ENCODE results near the gene EXOC6B.

EXOC6B gene

GRCh38 chr2:72134997-72135800, 690.6 kb downstream of the EXOC6B start:
- DNase-seq (ENCODE audit: low spot score) = no peak

- DNase-seq (ENCODE audit: low spot score) = no peak
Measured at GRCh38 chr2:72134408-72134996, 691.3 kb downstream of the EXOC6B start.

GRCh38 chr2:72133721-72134407, 692.0 kb downstream of the EXOC6B start:
- DNase-seq (ENCODE audit: low spot score) = no peak

DNA sequence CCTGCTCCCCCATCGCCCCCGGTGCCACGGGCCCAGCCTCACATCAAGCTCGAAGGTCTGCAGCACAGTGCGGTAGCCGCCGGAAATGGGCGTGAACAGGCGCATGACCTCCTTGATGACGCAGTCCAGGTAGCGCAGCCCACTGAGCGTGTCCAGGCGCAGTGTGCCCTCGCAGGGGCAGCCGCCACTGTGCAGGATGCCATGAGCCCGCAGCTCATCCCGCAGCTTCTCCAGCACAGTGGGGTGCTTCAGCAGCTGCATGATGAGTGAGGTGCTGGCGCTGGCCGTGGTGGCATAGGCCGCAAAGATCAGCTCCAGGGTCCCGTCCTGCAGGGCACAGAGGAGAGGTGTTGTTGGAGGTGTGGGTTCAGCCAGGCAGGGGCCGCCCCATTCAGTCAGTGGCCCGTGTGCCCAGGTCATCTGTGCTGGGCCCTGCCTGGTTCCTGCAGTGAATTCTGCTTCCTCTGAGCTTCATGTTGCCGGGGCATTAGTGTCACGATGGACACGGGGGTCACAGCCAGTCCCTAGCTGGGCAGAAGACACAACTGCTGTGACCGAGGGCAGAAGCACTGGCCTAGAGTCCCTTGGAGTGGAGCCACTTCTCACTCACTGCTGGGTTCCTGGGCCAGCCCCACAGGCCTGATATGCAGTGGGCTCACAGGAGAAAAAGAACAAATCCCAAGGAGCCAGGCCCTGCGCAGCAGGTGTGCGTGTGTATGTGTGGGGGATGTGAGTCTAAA, 692.7 kb downstream of the EXOC6B start:
- no peak for DNase-seq (ENCODE audit: low spot score)

DNA sequence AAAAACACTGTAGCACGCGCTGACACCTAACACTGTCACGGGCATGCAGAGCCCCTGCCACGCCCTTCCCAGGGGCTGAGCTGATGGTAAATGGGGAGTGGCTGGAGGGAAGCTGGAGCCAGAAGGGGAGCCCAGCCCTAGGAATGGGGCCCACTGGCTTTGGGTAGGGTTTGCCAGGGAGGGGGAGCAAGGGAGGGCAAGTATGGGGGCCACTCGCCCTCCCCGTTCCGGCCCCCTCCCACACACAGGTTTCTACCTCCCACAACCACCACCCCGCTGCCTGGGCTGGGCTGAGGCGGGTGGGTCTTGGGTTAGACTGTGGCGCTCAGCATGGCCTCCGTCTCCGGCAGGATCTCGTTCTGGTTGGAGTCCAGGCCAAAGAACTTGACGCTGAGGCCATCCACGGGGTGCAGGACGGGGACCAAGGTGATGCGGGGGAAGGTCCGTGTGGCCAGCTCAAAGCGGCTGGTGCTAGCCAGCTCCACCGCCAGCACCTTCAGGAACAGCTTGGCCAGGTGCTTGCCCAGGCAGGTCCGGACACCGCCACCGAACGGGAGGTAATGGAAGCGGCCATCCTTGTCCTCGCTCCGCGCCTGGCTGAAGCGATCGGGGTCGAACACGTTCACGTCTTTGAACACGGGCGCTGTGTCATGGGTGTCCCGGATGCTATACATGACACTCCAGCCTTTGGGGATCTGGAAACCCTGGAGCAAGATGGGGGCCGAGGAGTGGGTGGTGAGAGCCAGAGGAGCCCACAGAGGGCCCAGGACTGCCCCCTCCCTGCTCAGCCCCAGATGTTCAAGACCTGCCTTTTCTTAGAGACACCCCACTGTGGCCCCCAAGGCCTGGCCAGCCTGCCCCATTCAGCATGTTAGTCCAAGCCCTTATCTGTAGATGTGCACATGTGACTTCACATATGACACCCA, 693.7 kb downstream of the EXOC6B start:
- no peak for DNase-seq (ENCODE audit: low spot score)

GRCh38 chr2:72131371-72131891, 694.4 kb downstream of the EXOC6B start:
- DNase-seq (ENCODE audit: low spot score) = no peak

- no peak for DNase-seq (ENCODE audit: low spot score)
Measured at GRCh38 chr2:72130659-72131360, 695.0 kb downstream of the EXOC6B start.

DNA sequence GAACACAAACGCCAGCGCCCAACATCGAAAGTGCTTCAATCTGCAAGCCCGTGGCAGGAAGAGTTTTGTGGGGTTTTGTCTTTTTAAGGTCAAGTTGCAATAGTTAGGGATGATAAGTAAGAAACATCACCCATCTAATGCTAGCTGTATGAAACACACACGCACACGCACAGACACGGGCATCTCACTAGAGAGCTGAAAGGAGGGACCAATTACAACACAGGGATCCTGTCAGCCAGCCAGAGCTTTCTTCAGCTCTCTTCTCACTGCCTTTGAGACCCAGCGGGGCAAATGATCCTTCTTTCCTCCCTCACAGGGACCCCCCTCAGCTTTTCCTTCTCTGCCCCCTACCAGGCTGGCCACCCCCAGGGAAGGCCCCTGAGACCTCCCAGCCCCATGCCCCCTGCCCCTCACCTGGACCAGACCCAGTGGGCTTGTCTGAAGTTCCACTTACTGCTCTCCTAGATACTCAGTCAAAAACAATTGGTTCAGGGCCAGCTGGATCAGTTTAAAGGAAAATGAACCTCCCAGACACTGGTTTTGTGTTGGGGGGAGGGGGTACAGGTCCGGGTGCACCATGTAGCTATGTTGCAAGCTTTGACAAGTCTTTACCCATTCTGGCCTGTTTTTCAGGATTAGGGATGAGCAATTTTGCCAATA, 696.0 kb downstream of the EXOC6B start:
- DNase-seq (ENCODE audit: low spot score) = no peak

DNA sequence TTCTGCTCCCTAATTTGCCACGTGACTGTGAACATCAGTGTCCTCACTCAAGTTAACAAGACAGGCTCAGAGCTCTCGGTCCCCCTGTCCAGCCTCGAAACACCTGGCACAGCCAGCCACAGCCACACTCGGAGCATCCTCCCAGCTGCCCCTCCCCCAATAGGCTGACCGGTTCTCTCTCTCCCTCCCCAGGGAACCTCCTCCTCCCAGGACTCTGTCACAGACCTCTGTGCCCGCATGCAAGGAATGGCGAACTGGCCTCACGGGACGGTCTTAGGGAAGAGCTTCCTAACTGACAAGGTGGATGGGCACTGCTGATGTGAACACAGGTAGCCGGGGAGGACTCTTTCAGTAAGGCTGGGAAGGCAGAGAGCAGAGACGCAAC, 697.0 kb downstream of the EXOC6B start:
- no peak for DNase-seq (ENCODE audit: low spot score)

DNA sequence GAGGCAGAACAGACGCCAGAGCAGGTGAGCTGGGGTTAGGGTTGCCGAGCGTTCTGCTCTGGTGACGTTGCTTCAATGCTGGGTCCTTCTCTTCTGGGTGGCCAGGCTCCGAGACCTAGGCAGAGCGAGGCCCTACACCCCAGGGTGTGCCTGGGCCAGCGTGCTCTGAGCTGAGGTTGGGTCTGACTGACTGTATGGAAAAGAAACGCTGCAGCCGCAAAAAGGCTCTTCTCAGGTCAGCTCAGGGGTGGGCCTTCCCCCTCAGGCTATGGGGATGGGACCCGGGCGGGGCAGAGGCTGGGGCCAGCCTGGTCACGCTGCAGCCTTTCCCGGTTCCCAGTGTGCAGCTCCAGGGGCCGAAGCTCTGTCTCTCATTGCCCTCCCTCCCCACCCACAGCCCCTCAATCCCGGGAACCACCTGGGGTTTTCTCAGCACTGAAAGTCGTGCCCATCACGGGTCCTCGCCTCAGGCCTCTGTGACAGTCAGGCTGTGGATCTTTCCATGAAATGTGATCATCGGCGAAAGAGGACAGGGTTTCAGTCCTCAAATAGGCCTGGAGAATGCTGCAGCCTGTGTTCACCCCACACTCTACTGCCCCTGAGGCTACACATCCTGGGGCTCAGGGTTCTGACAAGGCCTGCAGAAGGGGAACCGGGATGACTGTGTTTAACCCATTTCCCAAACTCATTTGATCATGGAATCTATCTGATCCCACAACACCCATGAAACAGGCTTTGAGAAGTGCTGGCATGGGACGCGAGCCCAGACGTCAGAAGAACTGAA, 697.6 kb downstream of the EXOC6B start:
- DNase-seq (ENCODE audit: low spot score) = no peak

DNA sequence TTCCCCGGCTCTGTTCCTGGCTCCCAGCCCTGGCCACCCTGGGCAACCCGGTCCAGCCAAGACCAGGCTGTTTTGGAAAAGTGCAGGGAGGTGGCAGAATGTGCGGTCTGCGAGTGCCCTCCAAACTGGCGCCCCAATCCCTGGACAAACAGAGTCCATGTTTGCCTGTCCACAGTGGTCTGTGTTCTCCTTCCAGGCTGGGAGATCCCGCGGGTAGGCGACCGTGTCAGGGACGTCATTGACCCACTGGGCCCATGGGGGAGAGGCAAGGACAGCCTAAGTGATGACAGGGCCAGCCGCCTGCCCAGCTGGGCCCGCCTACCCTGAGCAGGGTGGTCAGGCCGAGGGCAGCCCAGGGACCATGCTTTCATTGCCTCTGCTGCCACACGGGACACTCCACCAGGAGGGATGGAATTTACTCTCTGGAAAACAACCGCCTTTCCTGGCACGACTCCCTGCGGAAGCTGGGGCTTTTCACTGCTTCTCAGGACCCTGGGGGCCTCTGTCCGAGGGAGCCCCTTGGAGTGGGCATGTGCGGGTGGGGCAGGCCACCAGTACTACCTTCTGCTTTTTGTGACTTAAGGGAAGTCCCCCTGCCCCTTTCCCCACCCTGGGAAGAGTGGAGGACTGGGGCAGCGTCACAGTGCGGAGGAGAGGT, 698.3 kb downstream of the EXOC6B start:
- no peak for DNase-seq (ENCODE audit: low spot score)

DNA sequence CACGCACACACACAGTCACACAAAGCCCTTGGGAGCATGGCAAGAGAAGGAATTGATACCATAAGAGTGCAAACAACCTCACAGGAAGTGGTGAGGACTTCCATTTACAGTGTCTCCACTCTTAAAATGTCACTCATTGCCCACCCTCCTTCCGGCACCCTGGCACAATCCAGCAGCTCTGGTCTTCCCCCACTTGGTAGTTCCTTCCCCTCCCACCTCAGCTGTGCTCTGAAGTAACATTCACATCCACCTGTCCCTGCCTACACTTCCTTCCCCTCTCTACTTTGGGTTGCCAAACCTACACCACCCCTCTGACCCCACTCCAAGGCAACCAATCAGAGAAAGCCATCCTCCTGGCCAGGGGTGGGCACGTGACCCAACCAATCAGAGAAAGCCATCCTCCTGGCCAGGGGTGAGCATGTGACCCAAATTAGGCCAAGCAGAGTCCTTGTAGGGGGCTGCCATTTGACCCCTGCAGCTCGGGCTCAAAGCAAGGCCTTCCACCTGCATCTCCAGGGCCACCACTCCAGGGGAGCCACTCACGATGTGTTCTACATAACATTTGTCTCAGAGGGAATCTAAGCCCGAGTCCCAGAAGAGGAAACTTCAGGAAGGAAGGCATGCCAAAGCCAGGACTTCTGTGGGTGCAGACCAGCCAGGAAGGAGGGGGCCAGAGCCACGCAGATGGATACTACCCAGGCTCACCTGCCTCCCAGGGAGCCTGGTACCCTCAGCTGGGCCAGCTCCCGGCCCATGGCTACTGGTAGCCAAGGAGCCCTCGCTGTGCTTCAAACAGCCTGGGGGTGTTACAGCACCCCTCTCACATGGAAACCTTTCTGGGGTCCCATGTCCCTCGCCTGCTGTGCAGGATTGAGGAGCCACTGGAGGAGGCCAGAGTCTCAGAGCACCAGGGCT, 699.4 kb downstream of the EXOC6B start:
- no peak for DNase-seq (ENCODE audit: low spot score)
